Measurements from ENCODE around the gene ADISSP.
"Not testable (repeated sequence)": the region's sequence is repeated elsewhere in the genome, so short reads cannot be mapped to it uniquely, and the experiment has no call there.

Gene ADISSP

DNA sequence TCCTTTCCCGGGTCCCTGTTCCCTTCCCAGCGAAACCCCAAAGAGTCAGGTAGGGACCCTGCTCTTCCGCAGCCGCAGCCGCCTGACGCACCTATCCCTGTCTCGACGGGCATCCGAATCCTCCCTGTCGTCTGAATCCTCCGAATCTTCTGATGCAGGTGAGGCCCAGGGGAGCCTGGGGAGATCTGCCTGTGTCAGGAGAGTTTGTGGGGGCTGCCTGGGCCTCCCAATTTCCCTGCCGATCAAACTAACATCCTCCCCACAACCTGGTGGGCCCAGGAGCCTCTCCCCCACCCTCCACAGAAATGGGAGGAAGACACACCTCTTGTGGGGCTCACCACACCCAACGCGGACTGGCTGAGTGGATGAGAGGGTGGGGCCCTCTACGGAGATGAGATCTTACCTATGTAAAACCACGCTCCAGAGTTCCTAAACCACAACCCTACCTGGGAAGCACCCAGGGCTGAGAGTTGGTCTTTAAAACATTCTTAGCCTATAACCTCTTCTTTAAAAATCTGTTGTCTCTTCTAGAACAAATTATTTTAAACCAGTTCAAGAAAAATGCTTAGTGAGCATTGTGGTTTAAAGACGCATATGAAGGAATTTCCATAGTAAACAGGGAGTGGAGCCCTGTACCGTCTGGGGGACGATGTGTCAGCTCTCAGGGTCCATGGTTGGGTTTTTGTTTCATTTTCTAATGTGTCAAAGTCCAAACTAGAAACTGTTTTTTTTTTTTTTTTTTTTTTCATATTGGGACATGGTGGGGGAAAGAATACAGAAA is 30.2 kb upstream of the ADISSP start:
- peak; percentile 59 for DNase-seq (ENCODE audit: low spot score)

DNA sequence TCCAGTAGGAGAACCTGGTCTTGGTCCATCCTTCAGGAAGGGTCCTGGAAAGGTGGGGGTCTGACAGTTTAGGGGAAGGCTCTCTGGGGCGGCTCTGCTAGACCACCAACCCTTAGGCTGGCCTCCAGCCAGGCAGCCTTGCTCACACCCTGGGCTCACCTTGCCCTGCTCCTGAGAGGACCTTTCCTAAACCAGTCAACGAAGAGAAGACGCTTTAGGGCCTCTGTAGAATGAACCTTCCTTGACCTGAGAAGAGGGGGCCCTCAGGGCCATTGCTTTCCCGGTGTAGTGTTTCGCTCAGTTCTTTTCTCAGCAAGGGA is 29.6 kb upstream of the ADISSP start:
- no peak for DNase-seq (ENCODE audit: low spot score)

DNA sequence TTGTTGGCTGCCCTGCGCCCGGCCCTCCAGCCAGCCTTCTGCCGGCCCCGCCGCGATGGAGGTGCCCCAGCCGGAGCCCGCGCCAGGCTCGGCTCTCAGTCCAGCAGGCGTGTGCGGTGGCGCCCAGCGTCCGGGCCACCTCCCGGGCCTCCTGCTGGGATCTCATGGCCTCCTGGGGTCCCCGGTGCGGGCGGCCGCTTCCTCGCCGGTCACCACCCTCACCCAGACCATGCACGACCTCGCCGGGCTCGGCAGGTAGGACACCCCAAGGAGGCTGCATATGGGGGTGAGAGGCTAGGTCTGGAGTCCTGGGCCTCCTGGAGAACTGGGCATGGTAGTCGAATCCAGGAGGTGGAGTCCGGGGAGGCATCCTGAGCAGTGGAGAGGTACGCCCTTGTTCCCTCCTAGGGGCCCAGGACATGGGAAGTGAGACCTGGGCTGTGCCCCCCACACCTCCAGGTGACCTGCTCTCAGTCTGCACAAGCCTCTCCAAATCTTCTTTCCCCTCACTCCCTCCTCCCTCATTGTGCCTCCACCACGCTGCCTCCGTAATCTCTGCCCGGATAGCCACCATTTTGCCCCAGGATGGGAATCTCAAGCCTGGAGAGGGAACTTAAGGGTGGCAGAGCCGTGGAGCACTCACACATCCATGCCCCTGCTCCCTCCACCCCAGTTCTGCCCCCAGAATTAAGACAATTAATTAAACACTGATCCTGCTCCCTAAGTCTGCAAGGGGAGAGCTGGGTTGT is 29.1 kb upstream of the ADISSP start:
- DNase-seq (ENCODE audit: low spot score) = peak; percentile 66

DNA sequence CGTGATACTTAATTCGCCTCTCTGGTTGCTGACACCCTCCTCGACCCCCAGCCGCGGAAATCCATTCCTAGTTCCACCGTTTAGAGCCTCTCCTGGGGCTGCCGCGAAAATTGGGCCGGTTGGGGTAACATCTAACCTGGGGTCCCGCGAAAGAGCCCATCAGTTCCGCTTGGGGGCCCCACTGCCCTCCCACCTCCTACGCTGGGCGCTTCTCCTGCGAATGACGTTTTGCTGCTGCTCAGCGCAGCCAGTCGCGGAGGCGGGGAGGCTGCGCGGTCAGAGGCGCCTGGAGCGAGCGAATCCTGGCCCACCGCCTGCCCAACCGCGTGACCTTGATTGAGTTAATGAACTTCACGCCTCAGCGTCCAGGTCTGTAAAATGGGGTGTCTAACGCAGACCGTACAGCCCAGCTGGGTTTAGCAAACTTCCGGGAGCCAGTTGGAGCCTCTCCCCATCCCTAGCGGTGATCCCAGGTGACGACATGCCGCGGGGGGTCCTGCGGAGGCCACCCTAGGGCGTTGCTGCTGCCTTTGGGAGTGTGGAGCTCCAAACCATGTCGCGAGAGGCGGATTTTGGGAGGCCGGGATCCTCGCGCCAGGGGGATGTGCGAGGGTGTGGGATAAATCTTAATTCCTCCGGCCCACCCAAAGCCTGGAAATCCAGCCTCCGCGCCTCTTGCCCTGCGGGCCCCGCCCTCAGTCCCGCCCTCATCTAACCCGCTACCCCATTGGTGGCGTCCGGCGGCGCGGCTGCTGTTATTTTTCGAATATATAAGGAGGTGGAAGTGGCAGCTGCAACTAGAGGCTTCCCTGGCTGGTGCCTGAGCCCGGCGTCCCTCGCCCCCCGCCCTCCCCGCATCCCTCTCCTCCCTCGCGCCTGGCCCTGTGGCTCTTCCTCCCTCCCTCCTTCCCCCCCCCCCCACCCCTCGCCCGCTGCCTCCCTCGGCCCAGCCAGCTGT is 28.2 kb upstream of the ADISSP start, which contains the start of gene CDC25B:
CDC25B (plus strand) TSS at position 800 of the 958 bp plus-strand sequence. CDS start 222 bp downstream, outside the sequence.
- DNase-seq (ENCODE audit: low spot score) = peak; percentile 99

DNA sequence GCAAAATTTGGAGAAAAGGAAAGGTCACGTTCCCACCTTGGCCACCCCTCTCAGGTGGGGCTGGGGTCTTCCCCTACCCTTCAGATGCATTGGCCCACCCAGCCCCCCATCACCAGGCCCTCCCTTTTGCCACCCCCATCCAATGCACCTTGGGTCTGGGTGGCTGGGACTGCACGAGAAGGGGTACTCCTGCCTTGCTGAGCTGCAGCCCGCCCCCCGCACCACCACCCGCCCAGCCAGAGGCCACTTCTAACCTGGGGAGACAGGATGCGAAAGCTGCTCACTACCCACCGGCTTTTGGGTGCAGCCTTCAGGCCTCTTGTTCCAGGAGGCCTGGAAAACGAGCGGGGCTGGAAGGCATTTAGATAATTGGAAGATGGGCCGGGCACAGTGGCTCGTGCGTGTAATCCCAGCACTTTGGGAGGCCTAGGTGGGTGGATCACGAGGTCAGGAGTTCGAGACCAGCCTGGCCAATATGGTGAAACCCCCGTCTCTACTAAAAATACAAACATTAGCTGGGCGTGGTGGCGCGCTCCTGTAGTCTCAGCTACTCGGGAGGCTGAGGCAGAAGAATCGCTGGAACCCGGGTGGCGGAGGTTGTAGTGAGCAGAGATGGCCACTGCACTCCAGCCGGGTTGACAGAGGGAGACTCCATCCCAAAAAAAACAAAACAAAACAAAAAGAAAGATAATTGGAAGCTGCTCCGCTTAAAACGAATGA is 27.3 kb upstream of the ADISSP start:
- DNase-seq (ENCODE audit: low spot score) = no peak

DNA sequence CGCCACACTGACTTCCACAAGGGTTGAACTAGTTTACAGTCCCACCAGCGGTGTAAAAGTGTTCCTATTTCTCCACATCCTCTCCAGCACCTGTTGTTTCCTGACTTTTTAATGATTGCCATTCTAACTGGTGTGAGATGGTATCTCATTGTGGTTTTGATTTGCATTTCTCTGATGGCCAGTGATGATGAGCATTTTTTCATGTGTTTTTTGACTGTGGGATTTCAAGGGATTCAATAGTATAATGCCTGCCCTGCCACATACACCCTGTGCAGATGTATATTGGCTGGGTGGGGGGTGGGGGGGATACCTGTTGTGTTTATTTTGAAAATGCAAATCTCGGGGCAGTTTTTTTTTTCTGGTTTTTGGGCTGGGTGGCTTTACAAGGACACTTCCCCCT is 26.6 kb upstream of the ADISSP start:
- not testable (repeated sequence) for DNase-seq (ENCODE audit: low spot score)

DNA sequence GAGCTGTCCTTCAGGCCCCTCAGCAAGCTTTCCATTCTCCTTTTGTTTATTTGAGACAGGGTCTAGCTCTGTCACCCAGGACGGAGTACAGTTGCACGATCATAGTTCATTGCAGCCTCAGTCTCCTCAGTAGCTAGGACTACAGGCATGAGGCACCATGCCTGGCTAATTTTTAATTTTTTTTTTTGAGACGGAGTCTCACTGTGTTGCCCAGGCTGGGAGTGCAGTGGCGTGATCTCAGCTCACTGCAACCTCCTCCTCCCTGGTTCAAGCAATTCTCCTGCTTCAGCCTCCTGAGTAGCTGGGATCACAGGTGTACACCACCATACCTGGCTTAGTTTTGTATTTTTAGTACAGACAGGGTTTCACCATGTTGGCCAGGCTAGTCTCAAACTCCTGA is 21.6 kb upstream of the ADISSP start:
- DNase-seq (ENCODE audit: low spot score) = not testable (repeated sequence)

DNA sequence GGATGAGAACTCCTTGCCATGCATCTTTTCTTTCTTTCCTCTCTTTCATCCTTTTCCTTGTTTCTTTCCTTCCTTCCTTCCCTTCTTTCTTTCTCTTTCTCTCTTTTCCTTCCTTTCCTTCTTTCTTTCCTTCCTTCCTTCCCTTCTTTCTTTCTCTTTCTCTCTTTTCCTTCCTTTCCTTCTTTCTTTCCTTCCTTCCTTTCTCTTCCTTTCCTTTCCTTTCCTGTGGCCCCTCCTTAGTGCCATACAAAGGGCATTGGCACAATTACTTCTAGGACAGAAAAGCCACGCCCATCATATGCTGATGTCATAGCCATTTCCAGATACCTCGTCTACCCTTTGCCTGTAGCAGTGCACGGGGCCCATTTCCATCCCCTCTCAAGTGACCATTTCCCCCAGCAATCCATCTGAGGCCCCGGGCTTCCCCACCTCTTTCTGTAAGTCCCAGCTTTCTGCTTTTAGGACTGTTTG is 21.2 kb upstream of the ADISSP start:
- DNase-seq (ENCODE audit: low spot score) = no peak

DNA sequence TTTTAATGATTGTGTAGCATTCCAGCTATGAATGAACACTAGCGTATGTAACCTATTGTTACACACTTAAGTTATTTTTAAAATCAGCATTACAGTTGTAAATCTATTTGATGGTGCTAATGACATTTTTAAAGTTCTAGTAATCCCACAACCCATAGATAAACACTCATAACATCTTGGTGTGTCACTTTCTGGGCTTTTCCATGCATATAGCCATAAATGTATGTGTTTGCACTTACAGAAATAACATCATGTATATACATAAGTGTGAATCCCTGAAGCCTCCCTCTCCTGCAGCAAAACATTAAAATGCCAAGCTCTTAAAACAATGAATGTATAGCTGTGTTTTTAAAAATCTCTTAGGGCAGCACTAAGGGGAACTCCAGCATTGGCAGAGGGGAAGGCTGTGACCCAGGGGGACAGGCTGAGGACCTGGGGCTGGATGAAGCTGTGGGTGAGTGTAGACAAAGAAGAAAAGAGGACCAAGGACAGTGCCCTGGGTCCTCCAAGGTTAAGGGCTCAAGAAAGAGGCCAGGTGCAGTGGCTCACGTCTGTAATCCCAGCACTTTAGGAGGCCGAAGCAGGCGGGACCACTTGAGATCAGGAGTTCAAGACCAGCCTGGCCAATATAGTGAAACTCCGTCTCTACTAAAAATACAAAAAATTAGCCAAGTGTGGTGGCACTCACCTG is 19.9 kb upstream of the ADISSP start:
- DNase-seq (ENCODE audit: low spot score) = no peak

DNA sequence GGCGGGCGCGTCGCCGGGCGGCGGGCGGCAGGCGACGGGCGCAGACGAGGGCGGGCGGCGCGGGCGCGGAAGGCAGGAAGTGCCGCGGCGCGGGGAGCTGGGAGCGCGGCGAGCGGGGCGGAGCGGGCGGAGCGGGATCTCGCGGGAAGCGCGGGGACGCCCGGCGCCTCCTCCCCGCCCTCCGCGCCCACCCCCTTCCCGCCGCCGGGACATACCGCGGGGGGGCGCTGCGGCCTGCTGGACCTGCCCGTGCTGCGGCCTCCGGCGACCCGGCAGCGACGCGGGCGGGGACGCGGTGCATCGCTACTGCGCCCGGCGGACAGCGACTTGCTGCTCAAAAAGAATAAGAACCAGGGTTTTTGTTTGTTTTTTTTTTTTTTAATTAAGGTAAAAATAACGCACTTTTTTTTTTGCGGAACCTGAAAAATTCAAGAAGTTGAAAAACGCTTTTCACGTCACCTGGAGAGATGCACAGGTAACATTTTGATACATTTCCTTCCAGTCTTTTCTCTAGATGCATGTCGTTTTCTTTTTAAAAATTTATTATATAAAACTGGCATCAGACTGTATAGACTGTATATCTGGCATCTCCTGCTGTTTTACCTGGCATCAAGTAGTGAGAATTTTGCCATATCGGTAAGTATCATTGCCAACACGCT is 19.2 kb upstream of the ADISSP start, which contains the start of gene CENPB:
CENPB (minus strand) TSS at position 76 of the 659 bp plus-strand sequence. CDS start 257 bp downstream, outside the sequence.
- DNase-seq (ENCODE audit: low spot score) = peak; percentile 98

DNA sequence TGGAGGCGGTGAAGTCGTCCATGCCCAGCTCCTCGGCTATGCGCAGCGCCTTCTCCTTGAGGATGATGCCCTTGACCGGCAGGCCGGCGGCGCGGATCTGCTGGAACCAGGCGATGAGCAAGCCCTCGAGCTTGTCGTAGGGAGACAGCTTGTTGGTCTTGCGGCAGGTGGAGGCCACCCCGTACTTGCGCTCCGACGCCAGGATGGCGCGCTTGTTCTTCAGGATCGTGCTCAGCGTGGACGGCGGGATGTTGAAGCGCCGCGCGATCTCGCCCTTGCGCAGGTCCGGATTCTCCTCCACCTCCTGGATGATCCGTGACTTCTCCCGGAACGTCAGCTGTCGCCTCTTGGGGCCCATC is 18.6 kb upstream of the ADISSP start:
- DNase-seq (ENCODE audit: low spot score) = peak; percentile 79

DNA sequence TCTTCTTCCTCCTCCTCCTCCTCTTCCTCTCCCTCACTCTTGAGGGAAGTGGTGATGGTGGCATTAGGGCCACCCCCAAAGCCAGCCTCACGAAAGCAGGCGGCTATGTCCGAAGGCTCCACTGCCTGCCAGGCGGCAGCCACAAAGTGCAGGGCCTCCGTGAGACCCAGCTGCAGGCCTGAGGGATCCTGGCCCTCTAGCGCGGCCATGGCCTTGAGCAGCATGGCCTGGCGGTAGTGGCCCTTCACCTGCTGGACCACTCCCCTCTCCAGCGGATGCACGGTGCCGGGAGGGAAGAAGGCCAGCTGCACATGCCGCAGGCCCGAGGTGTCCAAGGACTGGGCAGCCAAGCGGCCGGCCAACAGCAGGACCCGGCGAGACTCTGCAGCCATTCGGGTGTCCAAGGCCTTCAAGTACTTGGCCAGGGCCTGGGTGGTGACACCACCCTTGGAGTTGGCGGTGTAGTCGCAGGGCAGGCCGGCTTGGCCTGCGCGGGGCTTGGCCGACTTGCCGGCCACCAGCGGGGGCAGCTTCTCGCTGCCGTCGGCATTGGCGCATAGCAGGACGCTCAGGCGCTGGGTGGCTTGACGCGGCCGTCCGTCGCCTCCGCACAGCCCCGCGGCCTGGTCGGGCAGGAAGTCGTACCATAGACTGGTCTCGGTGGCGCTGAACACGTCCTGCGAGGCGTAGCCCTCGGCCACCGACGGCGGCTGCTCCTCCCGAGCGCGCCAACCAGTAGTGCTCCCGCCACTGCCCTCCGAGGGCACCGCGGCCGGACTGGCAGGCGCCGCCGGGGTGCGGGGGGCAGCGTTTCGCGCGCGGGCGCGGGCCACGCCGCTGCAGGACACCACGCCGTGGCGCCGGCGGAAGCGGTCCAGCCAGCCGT is 17.9 kb upstream of the ADISSP start:
- no peak for DNase-seq (ENCODE audit: low spot score)

DNA sequence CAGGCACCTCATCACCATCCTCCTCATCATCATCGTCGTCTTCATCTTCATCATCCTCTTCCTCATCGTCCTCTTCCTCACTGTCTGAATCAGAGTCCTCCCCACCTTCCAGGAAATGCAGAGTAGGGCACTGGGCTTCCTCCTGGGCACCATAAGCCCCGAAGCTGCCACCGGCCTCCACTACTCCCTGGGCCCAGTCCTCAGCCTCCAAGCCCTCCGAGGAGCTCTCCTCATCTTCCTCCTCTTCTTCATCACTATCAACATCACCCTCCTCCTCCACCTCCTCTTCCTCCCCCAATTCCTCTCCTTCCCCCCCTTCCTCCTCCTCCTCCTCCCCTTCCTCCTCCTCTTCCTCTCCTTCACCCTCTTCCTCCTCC is 17.3 kb upstream of the ADISSP start:
- DNase-seq (ENCODE audit: low spot score) = no peak

DNA sequence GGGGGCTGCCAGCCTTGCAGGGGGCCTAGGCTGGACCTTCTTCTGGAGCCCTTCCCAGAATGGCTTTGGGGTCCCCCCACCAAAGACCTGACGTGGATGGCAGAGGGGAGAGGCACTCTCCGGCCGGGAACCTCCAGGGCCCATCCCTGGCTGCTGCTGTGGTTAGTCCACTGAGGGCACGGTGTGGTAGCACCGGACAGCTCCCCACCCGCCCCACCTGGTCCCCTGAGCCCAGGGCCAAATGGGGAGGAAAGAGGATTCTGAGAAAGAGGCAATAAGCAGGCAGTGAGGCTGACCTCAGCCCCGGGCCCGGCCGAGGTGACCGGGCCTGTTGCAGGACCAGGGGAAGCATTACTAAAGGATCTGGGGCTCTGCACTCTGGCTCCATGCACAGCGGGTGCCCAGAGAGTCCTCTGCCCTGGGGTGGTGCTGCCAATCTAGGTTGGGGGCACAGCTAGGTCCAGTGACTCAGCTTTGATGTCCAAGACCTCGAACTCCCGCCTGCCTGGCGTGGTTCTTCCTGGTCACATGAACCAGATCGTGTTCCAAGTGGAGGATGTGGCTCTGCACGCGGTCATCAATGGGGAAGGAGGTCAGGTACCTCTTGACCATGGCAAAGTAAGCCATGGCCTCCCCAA is 16.8 kb upstream of the ADISSP start:
- no peak for DNase-seq (ENCODE audit: low spot score)

DNA sequence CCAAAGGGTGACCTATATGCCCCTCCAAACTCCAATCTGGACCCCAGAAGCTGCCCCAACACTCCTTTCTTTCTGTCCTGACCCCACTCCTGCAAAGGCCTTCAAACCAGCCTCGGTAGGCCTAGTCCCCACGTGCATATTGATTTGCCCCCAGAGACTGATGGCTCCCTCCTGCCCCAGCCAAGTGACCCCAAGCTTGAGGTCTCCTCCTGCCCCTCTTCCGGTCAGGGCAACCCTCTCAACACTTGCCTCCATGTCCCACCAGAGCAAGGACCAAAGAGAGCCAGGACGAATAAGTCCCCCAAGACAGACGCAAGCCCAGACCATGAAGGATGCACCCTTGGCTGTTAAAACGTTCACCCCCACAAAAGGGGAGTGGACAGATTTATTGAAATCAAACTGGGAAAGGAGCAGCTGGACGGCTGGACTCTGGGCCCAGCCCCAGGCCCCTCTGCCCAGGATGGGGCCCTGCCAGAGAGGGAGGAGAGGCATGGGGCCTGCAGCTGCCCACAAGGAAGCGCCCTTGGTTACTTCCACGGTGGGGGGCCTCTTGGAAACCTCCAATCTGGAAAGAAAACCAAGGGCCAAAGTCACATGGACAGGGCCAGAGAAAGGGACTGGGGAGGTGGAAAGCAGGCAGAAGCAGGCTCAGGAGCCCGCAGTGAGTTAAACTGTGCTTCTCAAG is 16.1 kb upstream of the ADISSP start:
- DNase-seq (ENCODE audit: low spot score) = no peak

DNA sequence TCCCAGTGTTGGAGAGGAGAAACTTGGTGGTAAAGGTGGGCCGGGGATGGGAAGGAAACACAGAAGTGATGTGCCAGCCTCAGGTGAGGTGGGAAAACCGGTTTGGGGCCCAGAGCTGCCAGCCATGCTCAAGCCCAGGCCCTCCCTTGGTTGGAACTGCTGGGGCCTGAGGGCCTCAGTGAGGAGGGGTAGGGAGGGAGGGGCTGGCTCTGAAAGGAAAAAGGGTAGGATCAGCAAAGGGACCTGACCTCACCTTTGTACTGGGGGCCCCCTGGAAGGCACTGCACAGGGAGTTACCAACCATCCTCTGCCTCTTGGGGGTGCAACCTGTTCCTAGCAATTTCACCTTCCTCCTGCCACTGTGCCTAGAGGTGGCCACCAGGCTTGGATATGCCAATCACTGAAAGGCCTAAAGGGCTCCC is 15.5 kb upstream of the ADISSP start:
- DNase-seq (ENCODE audit: low spot score) = no peak

DNA sequence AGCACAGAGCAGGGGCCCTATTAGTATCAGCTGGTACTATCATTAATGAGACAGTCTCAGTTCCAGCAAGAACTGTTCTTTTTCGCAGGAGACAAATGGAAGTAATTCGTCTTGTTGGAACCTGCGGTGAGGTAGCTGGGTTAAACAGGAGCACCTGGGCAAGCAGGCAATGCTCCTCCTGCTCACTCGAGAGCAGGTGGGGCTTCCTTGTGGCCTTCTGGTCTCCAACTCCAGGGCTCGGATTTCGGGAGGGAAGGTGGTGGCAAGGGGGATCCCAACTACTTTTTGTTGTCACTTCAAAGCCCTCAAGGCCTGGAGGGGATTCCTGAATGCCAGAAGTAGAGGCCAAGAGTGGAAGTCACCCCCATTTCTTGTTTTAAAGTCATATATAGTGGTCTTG is 15.0 kb upstream of the ADISSP start:
- no peak for DNase-seq (ENCODE audit: low spot score)

Measured in HuH-7 (cell line).